ENCODE measurements around the gene C16orf74. TPM values are rescaled to one million over a fixed set of nuclear protein-coding genes. Genes with fewer than 3 reads are reported as not detected.

C16orf74 gene
- total and polyA plus RNA-seq, 2 of the 8 experiments (the other 6 are each of a cell fraction or from before 2014, with no cell fraction given) = 7.3 to 9.3 TPM

GRCh38 chr16:85777583-85778310 is 26.9 kb upstream of the C16orf74 start:
- Histone ChIP-seq H3K36me3 (ENCODE audit: control insufficient read depth in 2 of 4, insufficient read depth in 4 of 4, low read length in 3 of 4) (peaks cover 17 to 39% (median 24%) of the 10 kb centered on the region in 4 experiments), H3K27me3 (replicated peaks in 1 of 4; ENCODE audit: control insufficient read depth in 3 of 4, extremely low read depth in 1 of 4, insufficient read depth in 3 of 4, low read length in 3 of 4) (no peaks in the 10 kb centered on the region), H3K27ac (ENCODE audit: low read depth, low read length) (no peak overlapping the region), H3K9me3 (ENCODE audit: insufficient read depth in 2 of 2, low read depth in 1 of 2, low read length in 1 of 2) (no peaks in the 10 kb centered on the region), H3K79me1 (ENCODE audit: low read depth, low read length) (0 out of 2 replicates have a peak, but pooled peaks cover 2% of the 10 kb centered on the region), H3K14ac (ENCODE audit: insufficient read length) (no peak overlapping the region), H2BK5ac (ENCODE audit: low read depth, low read length) (no peak overlapping the region), H4K20me1 (replicated peaks in 1 of 2; ENCODE audit: control insufficient read depth in 1 of 2, insufficient read depth in 2 of 2, low read length in 2 of 2) (peaks cover 2 to 3% of the 10 kb centered on the region in 2 experiments), H2BK120ac (replicated peaks; ENCODE audit: low read depth, low read length) (no peak overlapping the region), H3K4me3 (ENCODE audit: extremely low read depth in 1 of 4, insufficient read depth in 2 of 4, low read depth in 3 of 4, low read length in 4 of 4) (no peak overlapping the region), H2AFZ (ENCODE audit: low read length) (no peak overlapping the region), H4K5ac (ENCODE audit: insufficient read length, low read depth, low read length) (no peak overlapping the region), H2BK15ac (ENCODE audit: low read length) (no peak overlapping the region), H2AK5ac (ENCODE audit: low read depth, low read length) (no peak overlapping the region), H3K4ac (replicated peaks; ENCODE audit: insufficient read length, low read depth, low read length) (no peak overlapping the region), H4K8ac (ENCODE audit: extremely low read depth, insufficient read depth, low read length) (no peak overlapping the region), H3K56ac (replicated peaks; ENCODE audit: insufficient read length, low read depth, low read length) (no peak overlapping the region), H3K9ac (replicated peaks in 1 of 4; ENCODE audit: extremely low read depth in 1 of 4, low read depth in 3 of 4, low read length in 3 of 4) (no peak overlapping the region), H3K23ac (ENCODE audit: insufficient read length) (no peak overlapping the region), H2BK20ac (ENCODE audit: low read length) (no peak overlapping the region), H3K23me2 (ENCODE audit: low read depth, low read length) (no peaks in the 10 kb centered on the region), H3K18ac (ENCODE audit: extremely low read depth, low read length) (no peak overlapping the region), H3K4me1 (replicated peaks in 1 of 4; ENCODE audit: control insufficient read depth in 3 of 4, insufficient read depth in 4 of 4, low read length in 3 of 4) (no peaks in the 10 kb centered on the region), H2BK12ac (ENCODE audit: low read depth, low read length) (no peak overlapping the region), H4K91ac (replicated peaks; ENCODE audit: insufficient read length, low read length) (no peak overlapping the region), H3K79me2 (ENCODE audit: control insufficient read depth in 1 of 2, insufficient read depth in 2 of 2, low read length in 2 of 2) (no peaks in the 10 kb centered on the region), H3K4me2 (ENCODE audit: insufficient read depth in 1 of 2, low read depth in 2 of 2, low read length in 2 of 2) (no peak overlapping the region)
- DNase-seq (ENCODE audit: low read depth in 1 of 2, low spot score in 2 of 2) (no peak), FAIRE-seq (no peak)
- ChIA-PET CTCF (ENCODE audit: partially characterized antibody) (interaction anchor here (1.7 kb wide), 1 partner anchor 10 kb away, joined by 5 read pairs; no protein-coding TSS in a partner anchor), POLR2A (ENCODE audit: partially characterized antibody) (interaction anchor here (0.7 to 1.5 kb wide), 3 partner anchors 9 to 34 kb away, joined by 3 to 7 read pairs (median 6); no protein-coding TSS in a partner anchor)
- TF ChIP-seq GTF2F1 (IDR thresholded peaks at IDR 0.05; ENCODE audit: borderline replicate concordance, low read depth, low read length) = no peak
- WGBS, 2 experiments (ENCODE audit: extremely low coverage in 1 of 2, insufficient coverage in 1 of 2, insufficient read length in 1 of 2, insufficient replicate concordance in 2 of 2, low coverage in 1 of 2, low lambda C conversion rate in 2 of 2, missing lambda C conversion rate in 1 of 2) = 97% methylated on average over 4 of the region's 4 CpGs; no CpG with 5 or more reads in 1 of the 2 experiments
